ENCODE measurements around the gene DSCAM.

DNA sequence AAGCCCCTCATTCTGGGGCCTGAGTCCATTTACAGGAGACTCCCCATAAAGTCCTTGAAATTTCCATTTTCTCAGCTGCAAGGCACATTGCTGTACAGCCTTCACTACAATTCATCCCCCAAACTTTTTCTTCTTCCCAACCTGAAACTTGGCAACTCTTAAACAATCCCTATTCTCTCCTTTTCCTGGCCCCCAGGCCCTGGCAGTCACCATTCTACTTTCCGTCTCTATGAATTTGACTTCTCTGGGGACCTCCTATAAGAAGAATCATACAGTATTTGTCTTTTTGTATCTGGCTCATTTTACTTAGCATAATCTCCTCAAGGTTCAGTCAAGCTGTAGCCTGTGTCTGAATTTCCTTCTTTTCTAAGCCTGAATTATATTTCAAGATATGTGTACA lies 646.8 kb downstream of the DSCAM start:
- TF ChIP-seq, protein P1, sequence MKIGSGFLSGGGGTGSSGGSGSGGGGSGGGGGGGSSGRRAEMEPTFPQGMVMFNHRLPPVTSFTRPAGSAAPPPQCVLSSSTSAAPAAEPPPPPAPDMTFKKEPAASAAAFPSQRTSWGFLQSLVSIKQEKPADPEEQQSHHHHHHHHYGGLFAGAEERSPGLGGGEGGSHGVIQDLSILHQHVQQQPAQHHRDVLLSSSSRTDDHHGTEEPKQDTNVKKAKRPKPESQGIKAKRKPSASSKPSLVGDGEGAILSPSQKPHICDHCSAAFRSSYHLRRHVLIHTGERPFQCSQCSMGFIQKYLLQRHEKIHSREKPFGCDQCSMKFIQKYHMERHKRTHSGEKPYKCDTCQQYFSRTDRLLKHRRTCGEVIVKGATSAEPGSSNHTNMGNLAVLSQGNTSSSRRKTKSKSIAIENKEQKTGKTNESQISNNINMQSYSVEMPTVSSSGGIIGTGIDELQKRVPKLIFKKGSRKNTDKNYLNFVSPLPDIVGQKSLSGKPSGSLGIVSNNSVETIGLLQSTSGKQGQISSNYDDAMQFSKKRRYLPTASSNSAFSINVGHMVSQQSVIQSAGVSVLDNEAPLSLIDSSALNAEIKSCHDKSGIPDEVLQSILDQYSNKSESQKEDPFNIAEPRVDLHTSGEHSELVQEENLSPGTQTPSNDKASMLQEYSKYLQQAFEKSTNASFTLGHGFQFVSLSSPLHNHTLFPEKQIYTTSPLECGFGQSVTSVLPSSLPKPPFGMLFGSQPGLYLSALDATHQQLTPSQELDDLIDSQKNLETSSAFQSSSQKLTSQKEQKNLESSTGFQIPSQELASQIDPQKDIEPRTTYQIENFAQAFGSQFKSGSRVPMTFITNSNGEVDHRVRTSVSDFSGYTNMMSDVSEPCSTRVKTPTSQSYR (CRISPR knock-in tag; IDR thresholded peaks at IDR 0.05), result no peak
- TF ChIP-seq, protein P2, sequence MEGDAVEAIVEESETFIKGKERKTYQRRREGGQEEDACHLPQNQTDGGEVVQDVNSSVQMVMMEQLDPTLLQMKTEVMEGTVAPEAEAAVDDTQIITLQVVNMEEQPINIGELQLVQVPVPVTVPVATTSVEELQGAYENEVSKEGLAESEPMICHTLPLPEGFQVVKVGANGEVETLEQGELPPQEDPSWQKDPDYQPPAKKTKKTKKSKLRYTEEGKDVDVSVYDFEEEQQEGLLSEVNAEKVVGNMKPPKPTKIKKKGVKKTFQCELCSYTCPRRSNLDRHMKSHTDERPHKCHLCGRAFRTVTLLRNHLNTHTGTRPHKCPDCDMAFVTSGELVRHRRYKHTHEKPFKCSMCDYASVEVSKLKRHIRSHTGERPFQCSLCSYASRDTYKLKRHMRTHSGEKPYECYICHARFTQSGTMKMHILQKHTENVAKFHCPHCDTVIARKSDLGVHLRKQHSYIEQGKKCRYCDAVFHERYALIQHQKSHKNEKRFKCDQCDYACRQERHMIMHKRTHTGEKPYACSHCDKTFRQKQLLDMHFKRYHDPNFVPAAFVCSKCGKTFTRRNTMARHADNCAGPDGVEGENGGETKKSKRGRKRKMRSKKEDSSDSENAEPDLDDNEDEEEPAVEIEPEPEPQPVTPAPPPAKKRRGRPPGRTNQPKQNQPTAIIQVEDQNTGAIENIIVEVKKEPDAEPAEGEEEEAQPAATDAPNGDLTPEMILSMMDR (IDR thresholded peaks at IDR 0.05), result no peak
- TF ChIP-seq ELF4 (CRISPR knock-in tag; IDR thresholded peaks at IDR 0.05; ENCODE audit: low read depth), result no peak
